C4-2B (cell line): ENCODE measurements around the gene NCF2.
A peak's percentile ranks its signal among the peaks of the same experiment; 100 is the strongest.
"Not testable (repeated sequence)": the region's sequence is repeated elsewhere in the genome, so short reads cannot be mapped to it uniquely, and the experiment has no call there.

Experiments
- H3K27ac ChIP-seq: fragments of 450-650 bp; 2 replicates; pipeline ENCODE4 v1.5.1; 2017
- CTCF ChIP-seq: fragments of 450-650 bp; conservative IDR thresholded peaks from 2 replicates; pipeline ENCODE4 v1.5.1; 2017; ENCODE audit warnings: mild to moderate bottlenecking
- ZFX ChIP-seq: fragments of 450-650 bp; IDR thresholded peaks from 2 replicates; pipeline ENCODE4 v1.6.1; 2017

The NCF2 gene

GRCh38 chr1:183620311-183620710 is 30.1 kb upstream of the NCF2 start:
- H3K27ac ChIP-seq = no peak overlapping the region
- TF ChIP-seq CTCF (no peak), ZFX (no peak)

DNA sequence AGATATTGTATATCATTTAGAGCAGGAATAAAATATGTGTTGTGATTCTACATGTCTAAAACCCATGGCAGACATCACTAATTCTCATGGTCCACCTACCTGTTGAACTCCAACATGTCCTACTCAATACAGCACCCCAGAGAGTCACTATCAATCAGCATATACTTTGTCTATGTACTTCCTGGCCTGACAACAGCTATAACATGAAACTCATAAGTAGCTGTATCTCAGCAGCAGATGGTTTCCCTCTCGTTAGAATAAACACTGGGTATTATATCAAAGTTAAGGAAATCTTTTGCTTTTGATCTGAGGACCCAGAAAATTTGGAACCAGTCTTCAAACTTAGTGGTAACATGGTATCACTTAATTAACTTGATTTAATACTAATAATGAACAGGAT is 29.5 kb upstream of the NCF2 start:
- TF ChIP-seq ZFX (no peak), CTCF (no peak)

GRCh38 chr1:183618202-183618601 is 27.9 kb upstream of the NCF2 start:
- not testable (repeated sequence) for H3K27ac ChIP-seq

More for the DNA sequence above, 29.5 kb upstream of the NCF2 start:
- H3K27ac ChIP-seq = no peak overlapping the region

DNA sequence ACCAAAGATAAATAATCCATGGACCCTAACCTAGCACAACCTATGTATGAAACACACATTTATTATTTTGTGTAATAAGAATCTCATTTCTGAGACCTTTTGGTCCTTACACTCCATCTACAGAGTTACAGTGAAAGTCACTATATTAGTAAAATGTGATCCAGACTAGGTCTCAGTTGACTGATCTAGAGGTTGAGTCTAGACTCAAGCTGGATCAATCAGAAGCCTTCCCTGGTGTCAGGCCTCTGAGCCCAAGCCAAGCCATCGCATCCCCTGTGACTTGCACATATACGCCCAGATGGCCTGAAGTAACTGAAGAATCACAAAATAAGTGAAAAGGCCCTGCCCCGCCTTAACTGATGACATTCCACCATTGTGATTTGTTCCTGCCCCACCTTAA is 22.7 kb upstream of the NCF2 start:
- H3K27ac ChIP-seq = not testable (repeated sequence)

DNA sequence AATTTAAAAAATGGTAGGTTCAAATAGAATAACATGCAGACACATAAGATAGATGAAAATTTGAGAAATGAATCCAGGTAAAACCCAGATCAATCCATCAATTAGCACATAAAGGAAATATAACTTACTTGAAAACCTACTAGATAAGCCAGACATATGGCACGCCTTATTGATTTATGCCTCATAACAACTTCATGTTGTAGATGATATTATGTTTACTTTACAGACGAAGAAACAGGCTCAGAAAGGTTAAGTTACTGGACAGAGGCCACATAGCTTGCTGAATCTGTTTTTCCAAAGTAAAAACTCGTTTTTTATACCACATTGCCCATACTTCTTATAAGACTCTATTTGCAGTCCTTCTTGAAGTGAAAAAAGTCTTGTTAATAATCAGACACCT is 22.1 kb upstream of the NCF2 start:
- no peak overlapping the region for H3K27ac ChIP-seq
- TF ChIP-seq CTCF (no peak), ZFX (no peak)

DNA sequence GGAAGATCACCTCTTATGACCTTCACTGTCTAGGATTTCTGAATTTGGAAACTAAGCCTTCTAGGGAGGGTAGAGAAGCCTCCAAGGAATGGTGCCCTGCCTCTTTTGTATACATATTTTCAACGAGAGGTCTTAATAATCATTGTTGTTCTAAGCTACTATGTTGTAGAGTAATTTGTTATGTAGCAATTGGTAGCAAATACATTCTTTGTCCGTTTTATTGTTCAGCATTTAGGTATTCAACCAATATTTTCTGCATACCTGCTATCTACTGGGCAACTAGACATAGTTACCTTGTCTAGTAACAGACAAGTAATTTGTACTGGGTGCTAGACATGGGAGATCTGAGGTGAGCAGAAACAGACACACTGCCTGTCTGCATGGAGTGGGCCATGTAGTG is 20.8 kb upstream of the NCF2 start:
- TF ChIP-seq CTCF = no peak
- no peak for TF ChIP-seq ZFX
- no peak overlapping the region for H3K27ac ChIP-seq

DNA sequence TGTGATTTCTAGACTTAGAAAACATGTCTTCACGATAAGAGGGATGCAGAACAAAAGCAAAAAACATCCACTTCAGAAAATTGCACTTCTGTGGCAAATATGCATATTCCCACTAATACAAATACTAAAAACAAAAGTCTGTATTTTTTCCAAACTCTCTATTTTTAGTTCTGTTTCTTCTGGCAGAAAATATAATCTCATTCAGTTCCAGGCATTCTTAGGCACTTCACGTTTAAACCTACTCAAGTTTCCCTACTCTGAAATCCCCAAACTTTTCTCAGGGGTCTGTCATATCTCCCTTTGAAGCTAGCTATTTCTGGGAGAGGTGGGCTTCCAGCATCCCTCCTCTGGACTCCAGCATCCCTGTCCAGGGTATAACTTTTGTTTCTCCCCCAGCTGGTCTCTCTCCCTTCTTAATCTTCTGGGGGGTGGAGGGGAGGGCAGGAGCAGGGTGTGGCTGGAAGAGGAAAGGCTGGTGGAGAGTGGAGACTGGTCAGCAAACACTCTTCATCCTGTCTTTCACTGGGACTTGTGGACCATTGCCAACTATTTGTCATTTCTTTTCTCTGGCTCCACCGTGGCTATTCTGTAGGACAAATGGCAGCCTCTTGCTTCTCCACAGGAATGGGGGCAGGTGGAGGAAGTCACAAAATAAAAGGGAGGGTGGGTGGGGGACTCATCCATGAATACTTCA is 19.6 kb upstream of the NCF2 start:
- no peak overlapping the region for H3K27ac ChIP-seq
- TF ChIP-seq ZFX = no peak

- TF ChIP-seq CTCF (peak; percentile 50), ZFX (no peak)
- H3K27ac ChIP-seq = no peak overlapping the region
These were observed 19.1 kb upstream of the NCF2 start for GRCh38 chr1:183609313-183609712.

DNA sequence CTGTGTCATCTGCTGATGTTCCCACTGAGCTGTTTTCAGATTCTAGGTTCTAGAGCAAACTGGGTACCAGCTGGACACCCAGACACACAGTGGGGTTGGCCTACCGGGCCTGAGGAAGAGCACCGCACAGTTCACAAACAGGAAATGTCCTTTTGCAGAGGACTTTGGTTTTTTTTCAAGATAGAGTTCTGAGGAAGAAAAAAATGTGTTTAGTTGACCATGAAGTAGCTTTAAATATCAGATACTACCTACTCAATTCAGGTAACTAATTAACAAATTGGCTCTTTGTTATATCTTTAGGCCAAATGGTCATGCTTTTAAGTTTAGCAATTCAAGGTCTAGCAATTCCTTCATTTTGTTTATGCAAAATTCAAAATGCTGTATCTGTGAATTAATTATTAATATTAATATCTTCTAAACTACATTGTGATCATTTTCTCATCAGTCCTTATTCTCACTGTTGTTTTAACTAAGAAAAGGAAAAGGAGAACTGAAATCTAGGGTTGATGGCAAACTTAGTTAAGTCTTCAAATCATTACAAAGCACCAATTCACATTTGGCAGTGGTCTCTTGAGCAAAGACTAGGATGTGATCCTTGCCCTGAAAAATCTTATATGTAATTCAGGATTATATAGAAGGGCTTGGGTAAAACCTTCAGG is 17.2 kb upstream of the NCF2 start:
- TF ChIP-seq ZFX = no peak
- no peak for TF ChIP-seq CTCF
- H3K27ac ChIP-seq = no peak overlapping the region
